Right renal cortex interstitium (tissue), 3 donors: Measurements from ENCODE around the gene MCOLN1. TPM values are rescaled to one million over a fixed set of nuclear protein-coding genes. Genes with fewer than 3 reads are reported as not detected.
A peak's percentile ranks its signal among the peaks of the same experiment; 100 is the strongest.
"Not testable (repeated sequence)": the region's sequence is repeated elsewhere in the genome, so short reads cannot be mapped to it uniquely, and the experiment has no call there.

Experiments used
- DNase-seq, 3 donors: peaks; one replicate each; pipeline ENCODE4 v3.0.0-alpha.2; 2013; ENCODE audit warnings: low read depth in 3 of 3, low spot score in 2 of 3
- polyA plus RNA-seq, 3 donors: library from polyadenylated mRNA; unstranded; fragments of 120-200 nt; gene quantifications; one replicate each; pipeline ENCODE4 v1.2.1, GENCODE V29; 2013; ENCODE audit not compliant: insufficient read length in 3 of 3

The MCOLN1 gene
- polyA plus RNA-seq, 3 donors: 13.5 to 15.0 (median 13.9) TPM

DNA sequence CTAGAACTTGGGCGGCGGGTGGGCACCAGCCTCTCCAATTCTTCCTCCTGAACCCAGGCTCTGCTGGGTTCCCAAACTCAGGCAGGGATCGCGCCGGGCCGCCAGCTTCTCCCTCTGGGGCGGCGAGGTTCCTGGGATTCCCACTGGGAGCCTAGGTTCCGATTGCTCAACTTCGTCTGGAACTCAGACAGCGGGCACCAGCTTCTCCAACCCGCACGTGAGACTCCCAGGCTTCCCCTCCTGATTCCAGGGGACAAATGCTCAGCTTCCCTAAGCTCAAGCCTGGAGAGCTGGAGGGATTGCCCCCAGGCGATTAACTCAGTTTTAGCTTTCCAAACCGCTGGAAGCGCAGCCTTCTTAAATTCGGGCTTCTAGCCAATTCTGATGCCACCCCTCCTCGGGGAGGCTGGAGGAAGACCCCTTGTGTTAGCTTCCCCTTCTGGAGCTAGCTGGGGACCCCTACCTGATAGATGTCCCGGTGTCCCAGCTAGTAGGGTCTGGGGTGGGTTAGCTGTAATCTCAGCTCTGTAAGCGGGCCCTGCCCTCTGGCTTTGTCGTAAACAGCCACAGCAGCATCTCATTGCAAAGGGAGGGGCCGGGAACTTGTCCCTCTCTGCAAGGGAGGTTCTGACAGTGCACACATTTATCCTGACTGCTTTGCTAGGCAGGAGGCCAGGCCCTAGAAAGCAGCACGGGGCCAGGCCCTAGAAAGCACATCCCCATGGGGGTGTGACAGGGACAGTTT lies 671 bp downstream of the MCOLN1 start:
- no peak for DNase-seq

GRCh38 chr19:7524523-7524922 lies 2.1 kb downstream of the MCOLN1 start:
- DNase-seq: no peak

- DNase-seq: no peak
These were observed 2.7 kb downstream of the MCOLN1 start for GRCh38 chr19:7524992-7525739.

GRCh38 chr19:7526059-7526929 lies 3.9 kb downstream of the MCOLN1 start:
- no peak for DNase-seq

GRCh38 chr19:7527516-7528191 lies 5.2 kb downstream of the MCOLN1 start:
- DNase-seq: no peak

DNA sequence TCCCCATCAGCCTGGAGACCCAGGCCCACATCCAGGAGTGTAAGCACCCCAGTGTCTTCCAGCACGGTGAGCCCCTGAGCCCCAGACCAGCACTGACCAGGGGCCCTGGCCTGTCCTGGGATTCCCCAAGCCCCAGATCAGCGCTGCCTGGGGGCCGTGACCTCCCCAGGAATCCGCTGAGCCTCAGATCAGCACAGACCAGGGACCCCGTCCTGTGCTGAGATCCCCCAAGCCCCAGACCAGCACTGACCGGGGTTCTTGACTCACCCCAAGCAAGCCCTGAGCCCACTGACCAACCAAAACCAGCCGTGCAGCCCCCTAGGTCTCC lies 5.7 kb downstream of the MCOLN1 start:
- no peak for DNase-seq

- DNase-seq: no peak
These were observed 6.3 kb downstream of the MCOLN1 start for GRCh38 chr19:7528522-7529245.

DNA sequence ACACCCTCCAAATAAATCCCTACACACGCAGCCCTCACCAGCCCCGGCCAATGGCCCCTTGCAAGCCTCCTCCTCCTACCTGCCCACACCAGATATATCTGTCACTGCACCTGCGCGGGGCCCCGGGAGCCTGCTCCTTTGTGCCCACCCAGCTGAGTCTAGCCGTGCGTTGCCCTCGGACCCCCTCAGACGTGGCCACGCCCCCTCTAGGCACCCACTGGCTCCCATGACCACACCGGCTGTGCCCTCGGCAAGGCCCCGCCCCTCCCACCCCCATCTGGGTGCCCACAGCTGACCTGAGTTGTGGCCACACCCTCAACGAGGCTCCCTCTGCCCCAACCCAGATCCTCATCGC lies 6.8 kb downstream of the MCOLN1 start:
- DNase-seq: no peak

DNA sequence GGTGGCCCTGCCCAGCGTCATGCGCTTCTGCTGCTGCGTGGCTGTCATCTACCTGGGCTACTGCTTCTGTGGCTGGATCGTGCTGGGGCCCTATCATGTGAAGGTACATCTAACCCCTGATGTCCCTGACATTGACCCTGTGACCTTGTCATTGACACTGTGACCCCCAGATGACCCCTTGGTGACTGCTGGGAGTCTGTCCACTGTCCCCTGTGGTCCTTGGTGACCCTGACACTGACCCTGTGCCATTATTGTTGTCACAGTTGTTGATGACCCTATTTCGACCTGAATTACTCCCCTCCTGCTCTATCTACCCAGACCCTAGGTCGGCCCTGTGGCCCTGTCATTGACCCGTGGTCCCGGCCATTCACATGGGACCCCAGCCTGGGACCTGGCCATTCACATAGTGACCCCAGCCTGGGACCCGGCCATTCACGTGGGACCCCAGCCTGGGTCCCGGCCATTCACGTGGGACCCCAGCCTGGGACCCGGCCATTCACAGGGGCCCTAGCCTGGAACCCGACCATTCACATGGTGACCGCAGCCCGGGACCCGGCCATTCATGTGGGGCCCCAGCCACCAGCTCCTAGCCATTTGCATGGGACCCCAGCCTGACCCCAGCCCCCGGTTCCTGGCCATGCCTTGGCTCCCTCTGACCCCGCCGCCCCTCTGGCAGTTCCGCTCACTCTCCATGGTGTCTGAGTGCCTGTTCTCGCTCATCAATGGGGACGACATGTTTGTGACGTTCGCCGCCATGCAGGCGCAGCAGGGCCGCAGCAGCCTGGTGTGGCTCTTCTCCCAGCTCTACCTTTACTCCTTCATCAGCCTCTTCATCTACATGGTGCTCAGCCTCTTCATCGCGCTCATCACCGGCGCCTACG lies 7.4 kb downstream of the MCOLN1 start:
- no peak for DNase-seq

GRCh38 chr19:7533281-7533885 lies 11.0 kb downstream of the MCOLN1 start:
- peak in 1 of 3 donors; percentile 15 for DNase-seq

DNA sequence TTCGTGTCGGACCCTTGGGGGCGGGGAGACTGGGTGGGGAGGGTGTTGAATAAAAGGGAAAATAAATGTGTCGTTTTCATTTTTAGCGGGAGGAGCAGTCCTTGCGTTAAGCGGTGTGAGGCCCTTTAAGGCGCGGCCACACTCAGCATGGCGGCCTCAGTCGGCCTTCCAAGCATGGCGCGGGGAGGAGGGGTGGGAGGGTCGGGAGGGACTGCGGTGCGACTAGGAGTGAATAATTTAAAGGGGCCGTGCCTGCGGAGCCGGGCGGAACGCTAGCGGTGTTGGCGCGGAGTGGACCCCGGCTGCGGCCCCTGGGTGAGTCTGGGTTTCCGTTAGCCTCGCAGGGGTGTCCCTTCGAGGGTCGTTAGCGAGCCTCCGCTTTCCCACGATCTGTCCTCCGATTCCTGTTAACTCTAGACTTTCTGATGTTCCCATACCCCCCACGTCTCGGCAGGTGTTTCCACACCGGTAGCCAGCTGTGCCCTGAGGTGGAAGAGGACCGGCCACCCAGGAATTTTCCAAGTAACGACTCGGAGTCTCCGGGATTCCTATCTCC lies 11.6 kb downstream of the MCOLN1 start:
- DNase-seq: peak in 2 of 3 donors; percentile 43 to 85

DNA sequence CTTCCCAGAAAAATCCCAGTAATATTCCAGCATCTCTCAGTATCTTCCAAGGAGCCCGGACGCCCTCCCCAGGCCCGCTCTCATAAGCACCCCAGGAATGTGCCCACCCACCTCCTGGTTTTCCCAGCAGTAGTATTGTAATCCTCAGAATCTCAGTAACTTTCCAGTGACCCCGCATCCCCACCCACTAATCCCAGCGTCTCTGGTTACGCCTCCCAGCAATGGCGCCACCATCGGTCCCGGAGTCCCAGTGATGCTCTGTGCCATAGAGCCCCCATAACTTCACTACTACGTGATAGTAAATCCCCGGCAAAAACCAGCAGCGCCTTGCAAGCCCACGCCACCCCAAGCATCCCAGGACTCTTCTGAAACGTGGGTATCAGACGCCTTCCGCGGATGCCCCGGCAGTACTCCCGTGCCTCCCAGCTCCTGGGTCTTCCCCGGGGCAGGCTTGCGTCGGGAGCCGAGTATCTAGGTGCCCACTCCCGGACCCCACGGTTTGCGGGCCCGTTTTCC lies 12.2 kb downstream of the MCOLN1 start:
- DNase-seq: peak in 2 of 3 donors; percentile 47 to 55

- peak; percentile 88 to 92 (median 88) for DNase-seq
These were observed 12.9 kb downstream of the MCOLN1 start, which contains the start of gene PNPLA6 for GRCh38 chr19:7535047-7535997. Gene PNPLA6, plus strand, starts transcription at chr19:7535717. Its CDS starts 72 bp downstream, at chr19:7535789.

GRCh38 chr19:7535998-7536695 lies 13.7 kb downstream of the MCOLN1 start:
- DNase-seq: no peak

DNA sequence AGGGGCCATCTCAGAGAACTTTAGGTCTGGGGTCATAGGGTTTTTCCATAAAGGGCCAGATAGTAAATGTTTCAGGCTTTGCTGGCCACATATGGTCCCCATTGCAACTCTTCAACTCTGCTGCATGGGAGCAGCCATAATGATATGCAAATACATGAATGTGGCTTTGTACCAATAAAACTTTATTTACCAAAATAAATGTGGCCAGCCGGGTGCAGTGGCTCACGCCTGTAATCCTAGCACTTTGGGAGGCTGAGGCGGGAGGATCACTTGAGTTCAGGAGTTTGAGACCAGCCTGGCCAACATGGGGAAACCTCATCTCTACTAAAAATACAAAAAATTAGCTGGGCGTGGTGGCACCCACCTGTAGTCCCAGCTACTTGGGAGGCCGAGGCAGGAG lies 16.6 kb downstream of the MCOLN1 start:
- not testable (repeated sequence) for DNase-seq

DNA sequence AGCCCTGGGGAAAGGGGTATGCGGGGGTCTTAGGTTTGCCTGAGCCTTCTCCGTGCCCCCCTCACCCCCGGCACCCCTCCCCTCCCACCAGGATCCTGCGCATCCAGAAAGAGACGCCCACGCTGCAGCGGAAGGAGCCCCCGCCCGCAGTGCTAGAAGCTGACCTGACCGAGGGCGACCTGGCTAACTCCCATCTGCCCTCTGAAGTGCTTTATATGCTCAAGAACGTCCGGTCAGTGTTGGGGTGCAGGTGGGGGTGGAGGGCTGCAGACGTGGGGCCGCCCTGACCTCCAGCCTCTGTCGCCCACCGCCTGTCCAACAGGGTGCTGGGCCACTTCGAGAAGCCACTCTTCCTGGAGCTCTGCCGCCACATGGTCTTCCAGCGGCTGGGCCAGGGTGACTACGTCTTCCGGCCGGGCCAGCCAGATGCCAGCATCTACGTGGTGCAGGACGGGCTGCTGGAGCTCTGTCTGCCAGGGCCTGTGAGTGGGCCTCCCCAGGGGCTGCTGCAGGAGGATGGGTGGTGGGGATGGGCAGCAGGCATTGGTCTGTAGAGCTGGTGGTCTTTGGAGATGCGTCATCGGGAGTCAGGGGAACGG lies 17.5 kb downstream of the MCOLN1 start:
- no peak for DNase-seq
